Stimulated activated CD8-positive, alpha-beta memory T cell treated with anti-CD3 and anti-CD28 coated beads, Interleukin-12 subunit alpha, Interleukin-12 subunit beta, amount 100 ng/mL, for 24 hours (primary cell): ENCODE data around the gene ITPR2.
"Not testable (repeated sequence)": the region's sequence is repeated elsewhere in the genome, so short reads cannot be mapped to it uniquely, and the experiment has no call there.

Experiments used
- DNase-seq: peaks from one replicate; pipeline ENCODE4 v3.0.0-alpha.2; 2020; ENCODE audit errors: extremely low read depth

ITPR2 gene

GRCh38 chr12:26623136-26623535 lies 209.9 kb downstream of the ITPR2 start:
- no peak for DNase-seq

GRCh38 chr12:26622601-26623000 lies 210.4 kb downstream of the ITPR2 start:
- DNase-seq = no peak

GRCh38 chr12:26621932-26622331 lies 211.1 kb downstream of the ITPR2 start:
- DNase-seq = no peak

- no peak for DNase-seq
These were observed 212.1 kb downstream of the ITPR2 start for GRCh38 chr12:26620907-26621306.

GRCh38 chr12:26617513-26617912 lies 215.5 kb downstream of the ITPR2 start:
- DNase-seq = no peak

- no peak for DNase-seq
These were observed 218.9 kb downstream of the ITPR2 start for GRCh38 chr12:26614011-26614616.

GRCh38 chr12:26612203-26612602 lies 220.8 kb downstream of the ITPR2 start:
- DNase-seq = no peak

GRCh38 chr12:26611598-26611997 lies 221.4 kb downstream of the ITPR2 start:
- no peak for DNase-seq

GRCh38 chr12:26610774-26611173 lies 222.2 kb downstream of the ITPR2 start:
- DNase-seq = no peak

- no peak for DNase-seq
These were observed 223.0 kb downstream of the ITPR2 start for GRCh38 chr12:26609986-26610385.

GRCh38 chr12:26608706-26609105 lies 224.3 kb downstream of the ITPR2 start:
- no peak for DNase-seq

GRCh38 chr12:26608273-26608672 lies 224.7 kb downstream of the ITPR2 start:
- DNase-seq = no peak

GRCh38 chr12:26606911-26607310 lies 226.1 kb downstream of the ITPR2 start:
- DNase-seq = no peak

- not testable (repeated sequence) for DNase-seq
These were observed 228.2 kb downstream of the ITPR2 start for GRCh38 chr12:26604813-26605212.

- no peak for DNase-seq
These were observed 233.8 kb downstream of the ITPR2 start for GRCh38 chr12:26599096-26599695.

GRCh38 chr12:26595806-26596205 lies 237.2 kb downstream of the ITPR2 start:
- DNase-seq = no peak

GRCh38 chr12:26580619-26581018 lies 252.4 kb downstream of the ITPR2 start:
- DNase-seq = no peak

- DNase-seq = no peak
These were observed 256.7 kb downstream of the ITPR2 start for GRCh38 chr12:26576266-26576665.

- no peak for DNase-seq
These were observed 259.6 kb downstream of the ITPR2 start for GRCh38 chr12:26573225-26573909.

GRCh38 chr12:26572137-26572536 lies 260.9 kb downstream of the ITPR2 start:
- no peak for DNase-seq

- no peak for DNase-seq
These were observed 261.4 kb downstream of the ITPR2 start for GRCh38 chr12:26571560-26571959.

GRCh38 chr12:26567126-26567525 lies 265.9 kb downstream of the ITPR2 start:
- DNase-seq = no peak

GRCh38 chr12:26566675-26567074 lies 266.3 kb downstream of the ITPR2 start:
- no peak for DNase-seq
